Fibroblast of mammary gland (primary cell): ENCODE measurements around the gene EFNB2.

ENCODE experiments used
- DNase-seq: peaks from one replicate; pipeline ENCODE4 v3.0.0-alpha.2; 2010; ENCODE audit warnings: low read depth
- H3K4me3 ChIP-seq: 2 replicates; pipeline ENCODE4 v1.5.1; 2011; ENCODE audit warnings: low read depth, mild to moderate bottlenecking, low read length, moderate library complexity; ENCODE audit not compliant: control insufficient read depth
- CTCF ChIP-seq: conservative IDR thresholded peaks from 2 replicates; pipeline ENCODE4 v1.5.1; 2011; ENCODE audit warnings: low read depth, low read length, inconsistent platforms; ENCODE audit not compliant: control insufficient read depth, insufficient read depth

The EFNB2 gene

GRCh38 chr13:106462710-106463109 lies 72.8 kb downstream of the EFNB2 start:
- no peak for TF ChIP-seq CTCF
- no peak overlapping the region for H3K4me3 ChIP-seq

GRCh38 chr13:106455777-106456176 lies 79.7 kb downstream of the EFNB2 start:
- no peak for TF ChIP-seq CTCF
- DNase-seq, result no peak
- H3K4me3 ChIP-seq, result no peak overlapping the region

More at GRCh38 chr13:106462710-106463109, 72.8 kb downstream of the EFNB2 start:
- no peak for DNase-seq

GRCh38 chr13:106455190-106455589 lies 80.3 kb downstream of the EFNB2 start:
- DNase-seq, result no peak
- no peak for TF ChIP-seq CTCF
- no peak overlapping the region for H3K4me3 ChIP-seq

GRCh38 chr13:106453101-106453500 lies 82.4 kb downstream of the EFNB2 start:
- no peak overlapping the region for H3K4me3 ChIP-seq
- no peak for TF ChIP-seq CTCF
- no peak for DNase-seq

GRCh38 chr13:106450991-106451390 lies 84.5 kb downstream of the EFNB2 start:
- H3K4me3 ChIP-seq, result no peak overlapping the region
- DNase-seq, result no peak
- TF ChIP-seq CTCF, result no peak

GRCh38 chr13:106449096-106449495 lies 86.4 kb downstream of the EFNB2 start:
- no peak for TF ChIP-seq CTCF
- H3K4me3 ChIP-seq, result no peak overlapping the region
- no peak for DNase-seq

GRCh38 chr13:106445996-106446395 lies 89.5 kb downstream of the EFNB2 start:
- peak; percentile 41 for DNase-seq
- no peak for TF ChIP-seq CTCF
- H3K4me3 ChIP-seq, result no peak overlapping the region
